A549 treated with Hydrocortisone at 1 μM for 4 hours (cell line): ENCODE measurements around the gene RRAS. TPM values are rescaled to one million over a fixed set of nuclear protein-coding genes. Genes with fewer than 3 reads are reported as not detected.

Experiments used
- total RNA-seq: library from RNA; stranded (reverse); fragments of 200-300 nt; extraction: Qiagen RNA extraction; gene quantifications from 5 replicates; pipeline ENCODE4 v1.2.3, GENCODE V29; 2022

RRAS gene
- 103 to 162 TPM (median 151 TPM) in 5 replicates for total RNA-seq

DNA sequence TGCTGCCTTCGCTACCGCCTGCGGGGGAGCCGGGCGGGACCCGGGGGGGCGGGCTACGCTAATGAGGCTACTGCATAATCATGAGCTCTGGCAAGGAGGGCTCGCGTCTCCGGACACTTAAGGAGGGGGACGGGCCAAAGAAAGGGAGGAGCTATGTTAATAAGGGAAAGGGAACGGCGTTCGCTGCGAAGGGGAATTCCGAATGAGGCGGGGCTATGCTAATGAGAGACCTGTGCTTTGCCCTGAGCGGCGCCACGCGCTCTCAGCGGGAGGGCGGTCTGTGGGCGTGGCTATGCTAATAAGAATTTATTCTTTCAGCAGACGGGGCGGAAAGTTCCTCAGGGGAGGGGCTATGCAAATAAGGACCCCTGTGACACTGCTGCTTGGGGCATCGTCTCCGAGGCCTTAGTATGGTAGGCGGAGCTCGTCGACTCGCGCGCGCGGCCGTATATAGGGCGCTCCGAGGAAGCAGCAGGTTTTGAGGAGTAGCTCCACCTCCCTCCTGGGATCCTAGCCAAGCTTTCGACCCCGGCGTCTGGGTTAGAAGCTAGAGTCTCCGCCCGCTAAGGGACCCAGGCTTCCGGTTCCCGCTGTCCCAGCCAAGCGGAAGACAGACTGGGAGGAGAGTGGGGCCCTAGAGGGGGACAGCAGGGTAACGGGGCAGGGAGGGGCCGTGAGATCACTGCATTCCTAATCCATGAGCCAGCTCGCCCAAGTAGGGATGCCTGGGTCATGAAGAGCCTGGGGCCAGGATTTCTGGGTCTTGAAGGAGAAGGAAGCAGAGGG lies at the start of gene RRAS:
RRAS (minus strand) TSS at position 31 of the 786 bp plus-strand sequence. CDS start 45 bp downstream, outside the sequence.

GRCh38 chr19:49689133-49690078 lies 49.5 kb upstream of the RRAS start, which contains the start of gene ADM5:
ADM5 (plus strand) TSS chr19:49689594; CDS start chr19:49689838, 244 bp downstream.

GRCh38 chr19:49677231-49677900 lies 37.4 kb upstream of the RRAS start, which contains the start of gene PRMT1:
PRMT1 (plus strand) TSS chr19:49677271; CDS start chr19:49677281, 10 bp downstream.

GRCh38 chr19:49665351-49666119 lies 25.6 kb upstream of the RRAS start, which contains the start of the genes BCL2L12 and IRF3:
BCL2L12 (plus strand) TSS chr19:49665933; CDS start chr19:49666693, 760 bp downstream.
IRF3 (minus strand) TSS chr19:49665857; CDS start chr19:49664838, 1,019 bp downstream.

GRCh38 chr19:49641688-49642491 lies 1.9 kb upstream of the RRAS start, which contains the start of gene SCAF1:
SCAF1 (plus strand) TSS chr19:49642209; CDS start chr19:49645027, 2,818 bp downstream.

GRCh38 chr19:49590971-49591730 lies 48.8 kb downstream of the RRAS start, which contains the start of gene PRR12:
PRR12 (plus strand) TSS chr19:49591182; CDS start chr19:49591655, 473 bp downstream.

Other genes with a start within 250 kb of the RRAS start
- not detected in 5 replicates for gene PTH2, start 216.7 kb downstream of the RRAS start, total RNA-seq
- 0.14 to 0.24 TPM (median 0.16 TPM) in 5 replicates for gene GFY, start 214.8 kb downstream of the RRAS start, total RNA-seq
- gene SLC17A7, start 198.6 kb downstream of the RRAS start, total RNA-seq, result 0.37 to 0.75 TPM (median 0.59 TPM) in 5 replicates
- 83.8 to 95.7 TPM (median 87.0 TPM) in 5 replicates for gene PIH1D1, start 188.3 kb downstream of the RRAS start, total RNA-seq
- gene ALDH16A1, start 186.9 kb downstream of the RRAS start, total RNA-seq, result 16.6 to 24.0 TPM (median 22.1 TPM) in 5 replicates
- 1.1 to 1.4 TPM (median 1.3 TPM) in 5 replicates for gene FLT3LG, start 165.9 kb downstream of the RRAS start, total RNA-seq
- 3,942 to 4,218 TPM (median 4,024 TPM) in 5 replicates for gene RPL13A, start 152.5 kb downstream of the RRAS start, total RNA-seq
- 3,861 to 4,163 TPM (median 3,950 TPM) in 5 replicates for gene RPS11, start 143.7 kb downstream of the RRAS start, total RNA-seq
- gene FCGRT, start 127.5 kb downstream of the RRAS start, total RNA-seq, result 23.5 to 32.7 TPM (median 30.2 TPM) in 5 replicates
- 1.5 to 2.9 TPM (median 2.2 TPM) in 5 replicates for gene RCN3, start 112.1 kb downstream of the RRAS start, total RNA-seq
- 88.4 to 106 TPM (median 103 TPM) in 5 replicates for gene NOSIP, start 59.6 kb downstream of the RRAS start, total RNA-seq
- 0.78 to 1.3 TPM (median 0.84 TPM) in 5 replicates for gene PRRG2, start 58.8 kb downstream of the RRAS start, total RNA-seq
- 30.3 to 35.7 TPM (median 34.3 TPM) in 5 replicates for gene PRR12, start 49.0 kb downstream of the RRAS start, total RNA-seq
- gene SCAF1, start 2.1 kb upstream of the RRAS start, total RNA-seq, result 55.7 to 70.6 TPM (median 65.0 TPM) in 5 replicates
- gene IRF3, start 25.7 kb upstream of the RRAS start, total RNA-seq, result 91.9 to 104 TPM (median 99.5 TPM) in 5 replicates
- 52.0 to 76.1 TPM (median 68.7 TPM) in 5 replicates for gene BCL2L12, start 25.8 kb upstream of the RRAS start, total RNA-seq
- 402 to 427 TPM (median 409 TPM) in 5 replicates for gene PRMT1, start 37.1 kb upstream of the RRAS start, total RNA-seq
- gene ADM5, start 49.5 kb upstream of the RRAS start, total RNA-seq, result 3.1 to 6.1 TPM (median 5.4 TPM) in 5 replicates
- 10.9 to 14.1 TPM (median 11.8 TPM) in 5 replicates for gene CPT1C, start 51.0 kb upstream of the RRAS start, total RNA-seq
- gene TSKS, start 123.2 kb upstream of the RRAS start, total RNA-seq, result not detected in 5 replicates
- gene AP2A1, start 126.9 kb upstream of the RRAS start, total RNA-seq, result 49.2 to 57.2 TPM (median 53.4 TPM) in 5 replicates
- 14.2 to 15.0 TPM (median 14.4 TPM) in 5 replicates for gene FUZ, start 173.1 kb upstream of the RRAS start, total RNA-seq
- 52.5 to 69.5 TPM (median 64.5 TPM) in 5 replicates for gene MED25, start 178.1 kb upstream of the RRAS start, total RNA-seq
- 109 to 153 TPM (median 147 TPM) in 5 replicates for gene PTOV1, start 211.0 kb upstream of the RRAS start, total RNA-seq
- 43.3 to 55.7 TPM (median 46.1 TPM) in 5 replicates for gene PNKP, start 227.4 kb upstream of the RRAS start, total RNA-seq
- 69.0 to 114 TPM (median 102 TPM) in 5 replicates for gene AKT1S1, start 237.2 kb upstream of the RRAS start, total RNA-seq
- gene TBC1D17, start 237.6 kb upstream of the RRAS start, total RNA-seq, result 20.8 to 22.0 TPM (median 21.7 TPM) in 5 replicates